ENCODE data around the gene SYNE2.
"Not testable (repeated sequence)": the region's sequence is repeated elsewhere in the genome, so short reads cannot be mapped to it uniquely, and the experiment has no call there.

SYNE2 gene

DNA sequence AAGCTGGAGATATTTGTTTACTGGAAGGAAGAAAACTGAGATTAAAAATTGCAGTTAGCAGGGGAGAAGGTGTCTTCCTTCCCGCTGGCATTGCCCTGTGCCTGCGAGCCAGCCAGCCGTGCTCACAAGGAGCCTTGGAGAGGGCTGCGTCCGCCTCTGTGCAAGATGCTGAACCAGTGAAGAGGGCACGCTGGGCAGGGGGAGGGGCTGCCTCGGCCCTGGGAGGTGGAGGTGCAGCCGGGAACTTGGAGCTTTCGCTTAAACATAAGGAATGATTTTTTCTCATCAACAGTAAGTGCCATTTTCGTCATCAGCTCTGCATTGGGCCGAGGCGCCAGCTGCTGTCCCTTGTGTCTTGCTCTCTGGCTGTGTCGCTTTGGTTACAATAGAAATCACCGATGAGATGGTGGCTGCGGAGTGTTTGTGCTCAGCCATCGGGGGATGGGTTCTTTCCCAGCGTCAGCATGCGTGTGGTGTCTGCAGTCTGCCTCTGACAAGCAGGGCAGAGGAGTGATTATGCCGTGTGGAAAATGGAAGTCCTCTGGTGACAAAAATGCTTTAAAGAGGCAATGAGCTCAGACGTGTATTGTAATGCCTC, 344.1 kb downstream of the SYNE2 start:
- no peak for DNase-seq (ENCODE audit: low read depth)

DNA sequence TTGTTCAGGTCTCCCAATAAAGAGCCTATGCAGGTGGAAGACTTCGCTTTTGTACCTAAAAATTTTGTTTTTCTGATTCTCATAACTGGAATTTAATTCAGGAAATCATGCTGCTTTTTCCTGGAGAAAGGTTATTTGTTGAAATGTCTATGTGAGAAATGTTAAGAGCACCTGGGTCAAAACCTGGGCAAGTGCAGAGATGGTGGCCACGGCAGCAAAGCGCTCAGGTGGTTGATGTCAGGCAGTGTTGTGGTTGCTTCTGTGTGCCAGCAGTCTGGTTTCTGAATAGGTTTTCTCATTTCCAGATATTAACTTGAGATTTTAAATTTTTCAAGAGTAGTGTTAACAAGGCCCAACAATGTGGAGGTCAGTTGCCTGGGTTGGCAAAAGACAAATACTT, 345.2 kb downstream of the SYNE2 start:
- no peak for DNase-seq (ENCODE audit: low read depth)

DNA sequence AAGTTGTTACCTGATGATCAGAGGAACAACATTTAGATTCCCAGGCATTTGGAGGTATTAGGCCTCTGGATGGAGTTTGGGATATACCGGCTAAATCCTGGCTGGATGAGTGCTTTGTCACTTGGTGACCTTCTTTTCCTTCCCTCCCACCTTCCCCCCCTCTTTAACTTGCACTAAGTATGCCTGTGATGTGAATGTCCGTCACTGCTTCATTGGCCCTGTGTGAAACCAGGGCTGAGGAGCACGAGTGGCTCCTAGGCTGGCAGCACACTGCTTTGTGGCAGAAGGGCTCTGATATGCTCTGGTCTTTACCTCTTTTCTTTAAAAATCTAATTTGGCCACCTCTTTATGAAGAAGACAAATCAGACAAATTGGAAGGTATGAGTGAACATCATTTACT, 345.7 kb downstream of the SYNE2 start:
- DNase-seq (ENCODE audit: low read depth) = no peak

DNA sequence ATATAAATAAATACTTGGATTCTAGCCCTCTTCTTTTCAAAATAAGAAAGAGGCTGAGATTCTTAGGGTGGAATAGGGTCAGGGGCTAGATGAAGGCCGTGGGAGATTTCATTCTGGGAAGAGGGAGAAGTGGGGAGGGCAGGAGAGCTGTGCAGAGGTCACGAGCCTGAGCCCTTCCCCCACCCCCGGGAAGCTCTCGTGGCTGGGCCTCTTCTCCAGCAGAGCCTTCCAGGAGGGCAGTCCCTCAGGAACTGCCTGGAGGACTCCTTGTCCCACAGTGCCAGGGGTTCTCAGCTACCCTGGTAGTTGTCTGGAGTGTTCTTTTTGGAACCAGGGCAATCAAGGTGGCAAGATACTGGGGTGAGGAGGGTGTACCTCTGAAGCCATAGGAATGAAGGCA, 347.4 kb downstream of the SYNE2 start:
- DNase-seq (ENCODE audit: low read depth) = no peak

GRCh38 chr14:64201296-64201695, 348.5 kb downstream of the SYNE2 start:
- DNase-seq (ENCODE audit: low read depth) = no peak

DNA sequence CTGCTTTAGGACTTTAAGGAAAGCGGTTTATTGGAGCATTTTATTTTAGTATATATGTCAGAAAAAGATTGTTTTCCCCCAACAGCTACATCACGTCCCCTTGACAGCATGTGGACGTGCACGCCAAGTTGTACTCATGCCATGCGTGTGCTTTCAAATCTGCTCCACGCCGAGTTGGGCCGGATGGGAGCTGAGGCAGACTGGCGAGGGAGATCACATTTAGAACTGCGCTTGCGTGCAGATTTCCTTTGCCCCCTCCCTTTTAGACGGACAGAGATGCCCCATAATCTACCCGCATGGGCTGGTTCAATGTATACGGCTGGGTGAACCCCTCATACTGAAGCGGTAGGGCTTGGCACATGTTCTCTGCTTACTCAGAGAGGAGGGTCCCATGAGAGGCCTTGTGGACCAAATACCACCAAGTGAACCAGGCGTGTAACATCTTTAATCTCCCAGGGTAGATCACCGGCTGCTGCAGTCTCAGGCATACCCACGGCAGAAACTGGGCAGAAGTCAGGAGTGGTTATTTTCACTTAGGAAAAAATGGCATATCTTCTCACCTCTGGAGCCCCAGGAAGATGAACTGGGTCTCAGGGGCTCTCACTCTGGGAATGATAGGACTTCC, 349.2 kb downstream of the SYNE2 start:
- no peak for DNase-seq (ENCODE audit: low read depth)

DNA sequence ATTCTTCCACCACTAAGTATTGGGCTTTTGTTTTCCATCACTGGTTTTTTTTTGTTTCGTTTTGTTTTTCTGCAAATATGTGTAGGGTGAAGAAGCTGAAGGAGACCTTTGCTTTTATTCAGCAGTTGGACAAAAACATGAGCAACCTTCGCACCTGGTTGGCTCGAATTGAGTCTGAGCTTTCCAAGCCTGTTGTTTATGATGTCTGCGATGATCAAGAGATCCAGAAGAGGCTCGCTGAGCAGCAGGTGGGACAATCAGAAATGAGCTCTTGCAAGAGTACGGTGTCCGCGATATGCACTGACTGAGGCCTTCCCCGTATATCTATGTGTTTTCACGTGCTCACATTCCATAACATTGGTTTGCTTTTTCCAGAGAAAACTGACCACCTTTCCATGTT, 349.9 kb downstream of the SYNE2 start:
- no peak for DNase-seq (ENCODE audit: low read depth)

GRCh38 chr14:64203366-64204006, 350.7 kb downstream of the SYNE2 start:
- DNase-seq (ENCODE audit: low read depth) = no peak

DNA sequence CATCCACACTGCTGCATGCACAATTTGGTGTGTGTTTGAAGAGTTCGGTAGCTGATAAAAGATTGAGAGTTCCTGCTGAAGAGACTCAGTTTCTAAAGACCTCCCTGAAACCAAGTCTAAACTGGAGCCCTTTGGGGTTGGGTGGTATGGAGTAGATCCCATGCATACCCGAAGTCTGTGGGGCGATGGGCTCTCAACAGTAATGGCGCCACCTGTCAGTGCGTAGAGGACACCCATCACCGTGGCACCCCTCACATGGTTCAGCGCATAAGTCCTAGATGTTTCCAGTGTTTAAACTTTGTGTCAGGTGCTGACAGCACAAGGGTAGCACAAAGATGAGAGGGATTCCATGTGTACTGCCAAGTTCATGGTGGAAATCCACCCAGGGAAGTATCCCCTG, 355.5 kb downstream of the SYNE2 start:
- DNase-seq (ENCODE audit: low read depth) = no peak

DNA sequence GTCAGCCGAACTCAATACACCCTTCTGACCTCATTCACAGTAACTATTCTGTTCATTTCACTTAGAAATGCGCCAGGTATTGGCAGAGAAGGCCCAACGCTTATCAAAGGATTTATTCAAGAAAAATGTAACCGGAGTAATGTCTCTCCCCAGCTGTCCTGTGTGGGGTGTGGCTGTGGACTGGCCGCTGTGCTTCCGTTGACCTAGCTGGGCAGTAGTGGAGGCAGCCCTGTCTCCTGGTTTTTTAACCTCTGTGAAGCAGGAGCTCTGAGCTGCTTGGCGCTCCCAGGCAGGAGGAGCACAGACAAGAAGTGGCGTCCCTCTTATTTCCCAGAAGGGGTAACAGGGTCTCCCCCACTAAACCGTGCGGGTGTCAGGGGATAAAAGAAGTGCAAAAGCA, 356.2 kb downstream of the SYNE2 start:
- DNase-seq (ENCODE audit: low read depth) = no peak

- DNase-seq (ENCODE audit: low read depth) = no peak
These were observed 356.8 kb downstream of the SYNE2 start for GRCh38 chr14:64209444-64210131.

- DNase-seq (ENCODE audit: low read depth) = no peak
These were observed 357.4 kb downstream of the SYNE2 start for GRCh38 chr14:64210216-64210615.

DNA sequence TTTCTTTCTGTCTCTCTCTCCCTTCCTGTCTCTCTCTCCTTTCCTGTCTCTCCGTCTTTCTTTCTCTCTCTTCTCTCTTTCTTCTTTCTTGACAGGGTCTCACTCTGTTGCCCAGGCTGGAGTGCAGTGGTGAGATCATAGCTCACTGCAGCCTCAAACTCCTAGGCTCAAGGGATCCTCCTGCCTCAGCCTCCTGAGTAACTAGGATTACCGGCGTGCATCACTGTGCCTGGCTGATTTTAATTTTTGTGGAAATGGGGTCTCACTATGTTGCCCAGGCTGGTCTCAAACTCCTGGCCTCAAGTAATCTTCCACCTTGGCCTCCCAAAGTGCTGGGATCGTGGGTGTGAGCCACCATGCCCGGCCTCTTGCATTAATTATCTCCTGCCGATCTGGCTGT, 358.1 kb downstream of the SYNE2 start:
- DNase-seq (ENCODE audit: low read depth) = not testable (repeated sequence)

DNA sequence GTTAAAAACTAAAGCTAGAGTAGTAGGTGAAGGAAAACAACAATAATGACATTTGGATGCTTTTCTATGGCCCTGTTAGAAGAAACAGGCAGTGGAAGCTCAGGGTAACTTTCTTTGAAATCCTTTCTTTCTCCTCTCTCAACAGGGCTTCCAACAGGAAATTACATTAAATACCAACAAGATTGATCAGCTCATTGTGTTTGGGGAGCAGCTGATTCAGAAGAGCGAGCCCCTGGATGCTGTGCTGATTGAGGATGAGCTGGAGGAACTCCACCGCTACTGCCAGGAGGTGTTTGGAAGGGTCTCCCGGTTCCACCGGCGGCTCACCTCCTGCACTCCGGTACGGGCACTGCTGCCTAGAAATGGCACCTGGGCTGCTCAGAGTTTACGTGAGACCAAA, 359.9 kb downstream of the SYNE2 start:
- DNase-seq (ENCODE audit: low read depth) = no peak

GRCh38 chr14:64213086-64213485, 360.3 kb downstream of the SYNE2 start:
- DNase-seq (ENCODE audit: low read depth) = no peak

DNA sequence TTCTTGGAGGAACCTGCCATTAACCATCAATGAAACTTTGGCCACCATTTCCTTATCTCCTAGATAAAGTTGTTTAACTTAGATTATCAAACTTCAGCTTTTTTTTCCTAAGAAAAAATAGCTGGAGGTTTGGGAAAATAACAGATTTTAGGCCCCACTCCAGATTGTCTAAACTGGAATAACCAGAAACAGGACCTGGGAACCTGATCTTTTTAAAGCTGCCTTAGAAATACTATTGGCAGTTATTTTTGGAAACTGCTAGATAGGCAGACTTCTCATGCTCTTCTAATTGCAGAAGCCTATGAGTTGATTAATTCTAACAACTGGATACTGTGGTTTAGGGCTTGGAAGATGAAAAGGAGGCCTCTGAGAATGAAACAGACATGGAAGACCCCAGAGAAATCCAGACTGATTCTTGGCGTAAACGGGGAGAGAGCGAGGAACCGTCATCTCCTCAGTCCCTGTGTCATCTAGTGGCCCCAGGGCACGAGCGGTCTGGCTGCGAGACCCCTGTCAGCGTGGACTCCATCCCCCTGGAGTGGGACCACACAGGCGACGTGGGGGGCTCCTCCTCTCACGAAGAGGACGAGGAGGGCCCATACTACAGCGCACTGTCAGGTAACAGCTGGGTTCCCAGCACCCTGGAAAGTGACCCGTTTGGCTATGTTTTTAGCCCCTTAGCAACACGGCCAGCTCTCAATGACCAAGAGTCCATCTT, 361.2 kb downstream of the SYNE2 start:
- DNase-seq (ENCODE audit: low read depth) = no peak

- no peak for DNase-seq (ENCODE audit: low read depth)
These were observed 362.5 kb downstream of the SYNE2 start for GRCh38 chr14:64215274-64215673.

GRCh38 chr14:64215978-64216377, 363.2 kb downstream of the SYNE2 start:
- no peak for DNase-seq (ENCODE audit: low read depth)

DNA sequence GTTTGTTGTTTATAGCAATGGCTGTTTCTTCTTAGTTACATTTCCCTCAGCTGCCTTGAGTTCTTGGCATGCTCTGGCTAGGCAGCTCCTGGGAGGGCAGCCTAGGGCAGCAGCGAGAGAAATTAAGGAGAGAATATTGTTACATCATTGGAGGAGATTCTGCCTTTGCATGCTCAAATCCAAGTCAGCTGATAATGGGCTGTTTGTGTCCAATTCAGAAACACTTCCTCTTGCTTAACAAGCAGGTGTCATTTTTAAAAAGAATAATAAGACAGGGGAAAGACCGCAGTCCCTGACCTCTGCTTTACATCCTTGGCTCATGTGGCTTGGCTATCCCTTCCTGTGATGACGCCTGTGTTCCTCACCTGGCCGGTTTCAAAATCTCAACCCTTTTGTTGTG, 364.5 kb downstream of the SYNE2 start:
- no peak for DNase-seq (ENCODE audit: low read depth)

DNA sequence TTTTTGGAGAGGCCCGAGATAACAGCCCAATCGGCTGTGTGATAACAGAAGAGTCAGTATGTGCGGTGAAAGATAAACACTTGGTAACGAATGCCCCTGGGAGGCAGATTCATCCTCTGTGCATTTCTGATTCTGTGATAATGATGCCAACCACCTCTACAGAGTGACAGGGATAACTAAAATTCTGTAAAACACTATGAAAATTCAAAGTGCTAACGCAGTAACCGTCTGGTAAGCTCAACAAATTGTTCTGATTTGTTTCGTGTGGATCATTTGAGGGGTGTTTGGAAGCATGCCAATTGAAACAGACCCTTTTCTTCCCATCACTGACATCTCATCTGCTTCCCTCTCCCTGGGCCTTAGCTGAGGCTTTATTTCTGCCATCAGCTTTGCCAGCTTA, 365.0 kb downstream of the SYNE2 start:
- no peak for DNase-seq (ENCODE audit: low read depth)

- no peak for DNase-seq (ENCODE audit: low read depth)
These were observed 365.8 kb downstream of the SYNE2 start for GRCh38 chr14:64218344-64219240.

DNA sequence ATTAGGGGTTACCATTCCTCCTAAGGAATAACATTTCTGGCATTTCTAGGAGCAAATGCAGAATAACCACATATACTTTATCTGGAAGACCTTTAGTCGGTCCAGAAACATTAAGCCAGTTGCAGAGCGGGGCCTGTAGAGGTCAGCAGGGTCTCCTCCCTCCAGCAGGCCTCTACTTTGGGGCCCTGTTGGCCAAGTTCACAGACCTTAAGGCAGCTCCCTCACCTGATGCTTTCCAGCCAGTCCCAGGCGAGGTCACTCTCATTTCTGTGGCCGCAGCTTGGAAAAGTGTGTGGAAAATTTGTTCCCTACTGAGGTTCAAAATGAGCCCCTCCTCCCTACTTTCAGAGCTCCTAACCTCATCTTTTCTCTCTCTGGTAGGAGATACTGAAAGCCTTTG, 367.3 kb downstream of the SYNE2 start:
- DNase-seq (ENCODE audit: low read depth) = no peak
